Pancreas (tissue), 10 donors: ENCODE data around the gene RPTOR. TPM values are rescaled to one million over a fixed set of nuclear protein-coding genes. Genes with fewer than 3 reads are reported as not detected.
"Not testable (repeated sequence)": the region's sequence is repeated elsewhere in the genome, so short reads cannot be mapped to it uniquely, and the experiment has no call there.

Source experiments
- ATAC-seq, 4 donors: fragments of 200-7000 bp; cut with Tn5 transposase; one replicate each; pipeline versions ENCODE4 v1.8.0 to v1.9.1; 2020; ENCODE audit warnings: mild to moderate bottlenecking in 4 of 4, moderate library complexity in 4 of 4
- DNase-seq, 6 donors: peaks; one replicate each; pipeline ENCODE4 v3.0.0-alpha.2; 2020
- FAIRE-seq: peaks from 2 replicates; lab custom pipeline; 2012; peaks lifted over from hg19 to GRCh38; lab: Jason Lieb, UNC
- H3K27ac ChIP-seq, 4 donors: fragments of 200-600 bp; sonication (generic); 1 replicate in 3 of 4; 2 replicates in 1 of 4; pipeline versions ENCODE4 v1.5.0 to v1.8.0; 2020
- H3K27me3 ChIP-seq, 4 donors: fragments of 200-600 bp; one replicate each; pipeline ENCODE4 v1.8.0; 2021
- H3K36me3 ChIP-seq, 3 donors: fragments of 200-600 bp; sonication (generic) in 1 of 3; one replicate each; pipeline versions ENCODE4 v1.5.0 to v1.8.0; 2020 to 2021
- H3K4me1 ChIP-seq, 3 donors: fragments of 200-600 bp; one replicate each; pipeline ENCODE4 v1.8.0; 2021
- H3K4me3 ChIP-seq, 4 donors: fragments of 200-600 bp; sonication (generic) in 2 of 4; one replicate each; pipeline versions ENCODE4 v1.5.0 to v1.8.0; 2020 to 2021
- H3K9me3 ChIP-seq, 4 donors: fragments of 200-600 bp; one replicate each; pipeline ENCODE4 v1.8.0; 2021
- WGBS, 2 donors: extraction: QIAGEN DNeasy Blood & Tissue Kit; methylation state at CpG; one replicate each; pipeline ENCODE4 v1.1.7; 2013; 5-methylcytosine and 5-hydroxymethylcytosine counted together
- intact Hi-C, 3 donors: fragments of 100-400 bp; cut with DNase I; formaldehyde crosslinking; loops; one replicate each; pipeline versions ENCODE4 v1.11.1 to v1.14.2; 2022
- polyA plus RNA-seq, 2 donors: library from polyadenylated mRNA; stranded (reverse); fragments of 200-250 nt; gene quantifications; one replicate each; pipeline ENCODE4 v1.2.3, GENCODE V29; 2013
- total RNA-seq, 6 donors: library from RNA; stranded (reverse); fragmentation: NEBNext Ultra II Directional in 4 of 6; extraction: Animal tissue kit (Norgen Biotek cat#: 25700) in 4 of 6; gene quantifications; one replicate each; pipeline versions ENCODE4 v1.2.1 to v1.2.4, GENCODE V29; 2021 to 2023
- TF ChIP-seq, protein P1 (sequence below), 4 donors: fragments of 200-600 bp; sonication (generic) in 3 of 4; IDR thresholded peaks; one replicate each; pipeline versions ENCODE4 v1.5.0 to v1.8.0; 2021; ENCODE audit warnings: antibody characterized with exemption in 4 of 4
- donor health status: healthy with polysubstance abuse.
- donor health status: DM: no; HTN: no; CAD: no; lungs with moderate emphysema.
- donor health status: DM: no; HTN: no; CAD: no.
- donor health status: control.
- donor health status: control.
- donor health status: Bipolar disorder and iron deficiency.
- donor health status: DM: yes; HTN: yes; CAD: no.
- donor health status: DM: no; HTN: no; CAD: no.
- donor health status: DM: no; HTN: no; CAD: no.
- donor health status: DM: yes; HTN: yes; CAD: no.

The RPTOR gene
- total and polyA plus RNA-seq, 8 donors = 5.0 to 18.9 (median 13.2) TPM

- ATAC-seq (no peak), DNase-seq (no peak), FAIRE-seq (no peak)
- intact Hi-C loops = no loop called here
- no peaks in the 10 kb centered on the region for H3K27me3 ChIP-seq
- H3K9me3 ChIP-seq = no peaks in the 10 kb centered on the region
- no peak overlapping the region for H3K27ac ChIP-seq
- TF ChIP-seq, protein P1, sequence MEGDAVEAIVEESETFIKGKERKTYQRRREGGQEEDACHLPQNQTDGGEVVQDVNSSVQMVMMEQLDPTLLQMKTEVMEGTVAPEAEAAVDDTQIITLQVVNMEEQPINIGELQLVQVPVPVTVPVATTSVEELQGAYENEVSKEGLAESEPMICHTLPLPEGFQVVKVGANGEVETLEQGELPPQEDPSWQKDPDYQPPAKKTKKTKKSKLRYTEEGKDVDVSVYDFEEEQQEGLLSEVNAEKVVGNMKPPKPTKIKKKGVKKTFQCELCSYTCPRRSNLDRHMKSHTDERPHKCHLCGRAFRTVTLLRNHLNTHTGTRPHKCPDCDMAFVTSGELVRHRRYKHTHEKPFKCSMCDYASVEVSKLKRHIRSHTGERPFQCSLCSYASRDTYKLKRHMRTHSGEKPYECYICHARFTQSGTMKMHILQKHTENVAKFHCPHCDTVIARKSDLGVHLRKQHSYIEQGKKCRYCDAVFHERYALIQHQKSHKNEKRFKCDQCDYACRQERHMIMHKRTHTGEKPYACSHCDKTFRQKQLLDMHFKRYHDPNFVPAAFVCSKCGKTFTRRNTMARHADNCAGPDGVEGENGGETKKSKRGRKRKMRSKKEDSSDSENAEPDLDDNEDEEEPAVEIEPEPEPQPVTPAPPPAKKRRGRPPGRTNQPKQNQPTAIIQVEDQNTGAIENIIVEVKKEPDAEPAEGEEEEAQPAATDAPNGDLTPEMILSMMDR (IDR thresholded peaks at IDR 0.05) = no peak
- H3K4me1 ChIP-seq = no peaks in the 10 kb centered on the region
- no peak overlapping the region for H3K4me3 ChIP-seq
- H3K36me3 ChIP-seq = no peaks in the 10 kb centered on the region
Observed at GRCh38 chr17:80503921-80504320, 40.7 kb upstream of the RPTOR start.

- H3K36me3 ChIP-seq = no peaks in the 10 kb centered on the region
- H3K9me3 ChIP-seq = no peaks in the 10 kb centered on the region
- TF ChIP-seq, protein P1 (IDR thresholded peaks at IDR 0.05) = no peak
- no peak for FAIRE-seq
- no peak for DNase-seq
- 16 to 28% methylated on average over 8 of the region's 8 CpGs for WGBS, 2 donors
- intact Hi-C loops = no loop called here
- H3K27me3 ChIP-seq = no peaks in the 10 kb centered on the region
- no peak overlapping the region for H3K27ac ChIP-seq
- peak in 1 of 4 donors; percentile 22 for ATAC-seq
- no peaks in the 10 kb centered on the region for H3K4me1 ChIP-seq
- no peak overlapping the region for H3K4me3 ChIP-seq
Observed at GRCh38 chr17:80504686-80505413, 39.8 kb upstream of the RPTOR start.

- H3K4me3 ChIP-seq, H3K4me1 ChIP-seq, H3K27ac ChIP-seq, H3K36me3 ChIP-seq, H3K27me3 ChIP-seq, DNase-seq, ATAC-seq, intact Hi-C loops, H3K9me3 ChIP-seq, FAIRE-seq: not testable (repeated sequence)
- WGBS, 2 donors = 37 to 46% methylated on average over 4 of the region's 4 CpGs
Observed at GRCh38 chr17:80507177-80507576, 37.5 kb upstream of the RPTOR start.

DNA sequence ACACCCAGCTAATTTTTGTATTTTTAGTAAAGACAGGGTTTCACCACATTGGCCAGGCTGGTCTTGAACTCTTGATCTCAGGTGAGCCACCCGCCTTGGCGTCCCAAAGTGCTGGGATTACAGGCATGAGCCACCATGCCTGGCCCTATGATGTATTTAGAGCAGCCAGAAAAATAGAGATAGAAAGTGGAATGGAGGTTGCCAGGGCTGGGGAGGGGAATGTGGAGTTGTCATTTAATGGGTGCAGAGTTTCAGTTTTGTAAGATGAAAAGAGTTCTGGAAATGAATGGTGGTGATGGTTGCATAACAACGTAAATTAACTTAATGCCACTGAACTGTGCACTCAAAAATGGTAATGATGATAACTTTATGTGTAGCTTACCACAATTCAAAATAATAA is 36.7 kb upstream of the RPTOR start:
- H3K27me3 ChIP-seq = no peaks in the 10 kb centered on the region
- FAIRE-seq = no peak
- intact Hi-C loops = no loop called here

DNA sequence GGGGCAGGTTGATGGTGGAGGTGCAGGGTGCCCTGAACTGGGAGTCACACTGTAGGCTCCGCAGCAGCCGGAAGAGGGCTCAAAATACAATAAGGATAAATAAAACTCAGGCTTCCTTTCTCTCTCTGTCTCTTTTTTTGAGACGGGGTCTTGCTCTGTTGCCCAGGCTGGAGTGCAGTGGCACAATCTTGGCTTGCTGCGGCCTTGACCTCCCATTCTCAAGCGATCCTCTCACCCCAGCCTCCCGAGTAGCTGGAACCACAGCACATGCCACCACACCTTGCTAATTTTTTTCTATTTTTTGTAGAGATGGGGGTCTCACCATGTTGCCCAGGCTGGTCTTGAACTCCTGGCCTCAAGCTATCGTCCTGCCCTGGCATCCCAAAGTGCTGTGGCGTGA is 35.3 kb upstream of the RPTOR start:
- Histone ChIP-seq H3K4me1 (no peaks in the 10 kb centered on the region), H3K9me3 (no peaks in the 10 kb centered on the region), H3K36me3 (no peaks in the 10 kb centered on the region), H3K27me3 (no peaks in the 10 kb centered on the region), H3K4me3 (no peak overlapping the region), H3K27ac (no peak overlapping the region)
- TF ChIP-seq, protein P1 (IDR thresholded peaks at IDR 0.05) = no peak
- FAIRE-seq = no peak
- no peak for ATAC-seq
- DNase-seq = no peak
- WGBS, 2 donors = 52 to 66% methylated on average over 7 to 8 of the region's 8 CpGs
- intact Hi-C loops = no loop called here

More for the DNA sequence above, 36.7 kb upstream of the RPTOR start:
- TF ChIP-seq, protein P1 (IDR thresholded peaks at IDR 0.05) = no peak
- Histone ChIP-seq H3K4me3 (no peak overlapping the region), H3K36me3 (no peaks in the 10 kb centered on the region), H3K9me3 (no peaks in the 10 kb centered on the region), H3K27ac (no peak overlapping the region), H3K4me1 (no peaks in the 10 kb centered on the region)
- DNase-seq (no peak), ATAC-seq (no peak)
- 75 to 84% methylated on average over 3 of the region's 3 CpGs for WGBS, 2 donors
